HepG2 (cell line): ENCODE data around the gene TMEM131. TPM values are rescaled to one million over a fixed set of nuclear protein-coding genes. Genes with fewer than 3 reads are reported as not detected.

ENCODE experiments used
- ATAC-seq: fragments of 200-7000 bp; cut with Tn5 transposase; 3 replicates; pipeline ENCODE4 v1.9.1; 2020; ENCODE audit warnings: mild to moderate bottlenecking, moderate library complexity
- BruUV-seq: library from RNA; stranded (reverse); fragments of 400-500 nt; replicated peaks from 2 replicates; lab custom pipeline; 2021; lab: Mats Ljungman, UMichigan
- CTCF ChIA-PET: fragments of 300-600 bp; formaldehyde crosslinking; extraction: SDS; loops from one replicate; lab custom pipeline; 2021; ENCODE audit warnings: low total read pairs, inconsistent platforms, low intra/inter-chr PET ratio; lab: Yijun Ruan, JAX
- POLR2A ChIA-PET: fragments of 350-600 bp; sonication (Branson Sonifier 250); formaldehyde crosslinking; loops from one replicate; lab custom pipeline; 2020; ENCODE audit warnings: antibody characterized with exemption, inconsistent platforms; lab: Yijun Ruan, JAX
- DNase-seq: peaks from one replicate; pipeline ENCODE4 v3.0.0-alpha.2; 2015; ENCODE audit warnings: low spot score
- FAIRE-seq: peaks from 3 replicates; lab custom pipeline; 2011; peaks lifted over from hg19 to GRCh38; lab: Jason Lieb, UNC
- H2AFZ ChIP-seq: one replicate; pipeline ENCODE4 v1.6.1; 2011; ENCODE audit warnings: low read length, inconsistent platforms
- H3K27ac ChIP-seq: fragments of 300-600 bp; 3 replicates; pipeline ENCODE4 v1.8.0; 2011; ENCODE audit warnings: mixed run types, mild to moderate bottlenecking, mixed read lengths, low read length, inconsistent platforms; ENCODE audit not compliant: insufficient read depth; ENCODE audit errors: extremely low read length
- H3K27me3 ChIP-seq, 2 experiments: fragments of 200-600 bp in 1 of 2; 2 replicates in 1 of 2; 3 replicates in 1 of 2; pipeline versions ENCODE4 v1.6.0 to v1.8.0; 2011; ENCODE audit warnings: low read length in 2 of 2, mild to moderate bottlenecking in 2 of 2, moderate library complexity in 2 of 2, inconsistent platforms in 1 of 2; ENCODE audit not compliant: insufficient read depth in 2 of 2, control insufficient read depth in 1 of 2
- H3K36me3 ChIP-seq, 2 experiments: fragments of 200-600 bp in 1 of 2; replicated peaks in 1 of 2; 2 replicates in 1 of 2; 3 replicates in 1 of 2; pipeline versions ENCODE4 v1.5.1 to v1.8.0; 2011; ENCODE audit warnings: low read length in 2 of 2, inconsistent platforms in 1 of 2; ENCODE audit not compliant: insufficient read depth in 2 of 2, control insufficient read depth in 1 of 2
- H3K4me1 ChIP-seq: 2 replicates; pipeline ENCODE4 v1.5.1; 2012; ENCODE audit warnings: low read length, inconsistent platforms; ENCODE audit not compliant: insufficient read depth
- H3K4me2 ChIP-seq: 2 replicates; pipeline ENCODE4 v1.6.0; 2011; ENCODE audit warnings: low read depth, low read length, inconsistent platforms
- H3K4me3 ChIP-seq, 3 experiments: fragments of 200-600 bp in 1 of 3; sonication (generic), shearing (Covaris generic) in 1 of 3; replicated peaks in 1 of 3; 2 replicates each; pipeline ENCODE4 v1.5.1; 2011 to 2016; ENCODE audit warnings: low read length in 3 of 3, inconsistent platforms in 2 of 3, low read depth in 2 of 3, mild to moderate bottlenecking in 2 of 3, control low read depth in 1 of 3, mixed read lengths in 1 of 3; ENCODE audit not compliant: insufficient read depth in 1 of 3
- H3K79me2 ChIP-seq: one replicate; pipeline ENCODE4 v1.6.1; 2011; ENCODE audit warnings: low read length, inconsistent platforms; ENCODE audit not compliant: insufficient read depth
- H3K9ac ChIP-seq: 2 replicates; pipeline ENCODE4 v1.6.0; 2011; ENCODE audit warnings: mild to moderate bottlenecking, low read depth, low read length, inconsistent platforms; ENCODE audit not compliant: insufficient read depth
- H3K9me3 ChIP-seq: 2 replicates; pipeline ENCODE4 v1.5.1; 2012; ENCODE audit warnings: mild to moderate bottlenecking, low read length
- H4K20me1 ChIP-seq: 2 replicates; pipeline ENCODE4 v1.6.0; 2011; ENCODE audit warnings: inconsistent platforms, mild to moderate bottlenecking, low read length, moderate library complexity; ENCODE audit not compliant: insufficient read depth
- ARNT2 ChIP-seq: sonication (generic); formaldehyde crosslinking; IDR thresholded peaks from 2 replicates; pipeline ENCODE4 v1.8.0; 2022; ENCODE audit warnings: mild to moderate bottlenecking, low read depth, missing genetic modification reagents, moderate library complexity
- CBFB ChIP-seq: sonication (generic); formaldehyde crosslinking; IDR thresholded peaks from 2 replicates; pipeline ENCODE4 v1.4.0; 2020; ENCODE audit warnings: missing genetic modification reagents
- KDM5B ChIP-seq: sonication (generic); formaldehyde crosslinking; IDR thresholded peaks from 2 replicates; pipeline ENCODE4 v1.4.0; 2020; ENCODE audit warnings: missing genetic modification reagents, mild to moderate bottlenecking, borderline replicate concordance
- MATR3 ChIP-seq: sonication (generic); formaldehyde crosslinking; IDR thresholded peaks from 2 replicates; pipeline ENCODE4 v1.4.0; 2020; ENCODE audit warnings: missing genetic modification reagents
- NRL ChIP-seq: sonication (generic); formaldehyde crosslinking; IDR thresholded peaks from 2 replicates; pipeline ENCODE4 v1.5.0; 2020; ENCODE audit warnings: missing genetic modification reagents, mild to moderate bottlenecking, moderate library complexity, borderline replicate concordance
- PLSCR1 ChIP-seq: sonication (generic); formaldehyde crosslinking; IDR thresholded peaks from 2 replicates; pipeline ENCODE4 v1.5.0; 2020; ENCODE audit warnings: missing genetic modification reagents, mild to moderate bottlenecking, borderline replicate concordance
- SOX13 ChIP-seq, 3 experiments: fragments of 450-650 bp in 1 of 3; sonication (generic) in 1 of 3; formaldehyde crosslinking in 1 of 3; IDR thresholded peaks in 2 of 3; conservative IDR thresholded peaks in 1 of 3; 2 replicates each; pipeline versions ENCODE4 v1.5.0 to v1.6.1; 2016 to 2020; ENCODE audit warnings: antibody characterized with exemption in 1 of 3, mild to moderate bottlenecking in 1 of 3, missing compliant biosample characterization in 1 of 3, missing genetic modification reagents in 1 of 3, moderate library complexity in 1 of 3
- TMF1 ChIP-seq: sonication (generic); formaldehyde crosslinking; IDR thresholded peaks from 2 replicates; pipeline ENCODE4 v1.8.1; 2022; ENCODE audit warnings: low read depth, missing genetic modification reagents
- ZBTB10 ChIP-seq: sonication (generic); formaldehyde crosslinking; IDR thresholded peaks from 2 replicates; pipeline ENCODE4 v1.4.0; 2020; ENCODE audit warnings: missing genetic modification reagents, borderline replicate concordance
- ZFP91 ChIP-seq: sonication (generic); formaldehyde crosslinking; IDR thresholded peaks from 2 replicates; pipeline ENCODE4 v1.9.0; 2022; ENCODE audit warnings: missing genetic modification reagents, mild to moderate bottlenecking, borderline replicate concordance
- ZNF660 ChIP-seq: sonication (generic); formaldehyde crosslinking; IDR thresholded peaks from 2 replicates; pipeline ENCODE4 v1.5.1; 2020; ENCODE audit warnings: mild to moderate bottlenecking, low read depth, missing genetic modification reagents, borderline replicate concordance
- ZNF737 ChIP-seq: sonication (generic); formaldehyde crosslinking; IDR thresholded peaks from 2 replicates; pipeline ENCODE4 v1.5.0; 2020; ENCODE audit warnings: missing genetic modification reagents, mild to moderate bottlenecking, borderline replicate concordance
- WGBS: methylation state at CpG from one replicate; pipeline ENCODE4 v1.1.6; 2017; ENCODE audit warnings: low lambda C conversion rate; 5-methylcytosine and 5-hydroxymethylcytosine counted together
- in situ Hi-C: cut with HindIII; loops from 2 replicates; pipeline ENCODE4 v1.10.0; 2017; ENCODE audit warnings: low pct_unique_long_range_greater_than_20kb; ENCODE audit not compliant: extremely low pct_ligation_motif_present
- intact Hi-C: fragments of 100-400 bp; cut with micrococcal nuclease; formaldehyde crosslinking; loops from one replicate; pipeline ENCODE4 v1.10.0; 2022; ENCODE audit not compliant: unreplicated experiment
- polyA plus RNA-seq, 8 experiments: library from polyadenylated mRNA; depleted of rRNA in 3 of 8; stranded (reverse) in 7 of 8; unstranded in 1 of 8; fragments of >200 nt; fragmentation: Illumina TruSeq in 4 of 8; extraction: Trizol in 4 of 8; gene quantifications; 2 replicates each; pipeline versions ENCODE4 v1.2.1 to v1.2.3, GENCODE V29; 2011 to 2016; ENCODE audit warnings: low read depth in 4 of 8, missing spikeins in 1 of 8, mixed read lengths in 1 of 8; ENCODE audit not compliant: insufficient read depth in 1 of 8
- total RNA-seq, 5 experiments: library from RNA; depleted of rRNA; stranded (reverse); fragments of >200 nt; fragmentation: Illumina TruSeq; extraction: Trizol; gene quantifications; 2 replicates each; pipeline ENCODE4 v1.2.3, GENCODE V29; 2016; ENCODE audit warnings: low read depth in 1 of 5

TMEM131 gene
- total and polyA plus RNA-seq, 2 of the 13 experiments (the other 11 are each of a cell fraction or from before 2014, with no cell fraction given) = 17.9 to 19.5 TPM

GRCh38 chr2:97719362-97720155, 276.2 kb downstream of the TMEM131 start (continued):
- no peak for TF ChIP-seq SOX13 (IDR thresholded peaks at IDR 0.05)
- no peak for TF ChIP-seq SOX13 (CRISPR knock-in tag; conservative IDR thresholded peaks at IDR 0.05 in 1 of 2, IDR thresholded peaks at IDR 0.05 in 1 of 2)
- no peak for TF ChIP-seq MATR3 (CRISPR knock-in tag)
- no peak for TF ChIP-seq ZNF660 (CRISPR knock-in tag)
- no peak for TF ChIP-seq KDM5B
- no peak for TF ChIP-seq NRL (CRISPR knock-in tag)
- TF ChIP-seq CBFB = no peak
- TF ChIP-seq PLSCR1 (CRISPR knock-in tag) = no peak
- TF ChIP-seq, all 625 proteins: peak for 0

GRCh38 chr2:97718942-97719341, 276.8 kb downstream of the TMEM131 start:
- Histone ChIP-seq H2AFZ (no peak overlapping the region), H3K9ac (no peak overlapping the region), H3K9me3 (no peaks in the 10 kb centered on the region), H3K4me2 (no peak overlapping the region), H3K79me2 (no peaks in the 10 kb centered on the region), H3K4me1 (peaks cover under 1% of the 10 kb centered on the region), H3K27me3 (peaks cover 0 to 9% of the 10 kb centered on the region in 2 experiments; a peak in 2 of 5 replicates), H3K4me3 (no peak overlapping the region), H3K36me3 (no peaks in the 10 kb centered on the region), H3K27ac (no peak overlapping the region), H4K20me1 (no peaks in the 10 kb centered on the region)
- ChIA-PET CTCF (no interaction called here), POLR2A (no interaction called here)
- ATAC-seq = no peak
- no TSS peak for BruUV-seq
- intact Hi-C loops (loop anchor here (10.0 kb wide), 1 partner anchor 546 kb away; no protein-coding TSS in a partner anchor), in situ Hi-C loops (no loop called here)
- DNase-seq = no peak
- 86% methylated on average over 3 of the region's 3 CpGs for WGBS
- no peak for FAIRE-seq
- TF ChIP-seq TMF1 (CRISPR knock-in tag) = no peak
- TF ChIP-seq ZBTB10 (CRISPR knock-in tag) = no peak
- no peak for TF ChIP-seq ZNF737
- no peak for TF ChIP-seq ARNT2
- no peak for TF ChIP-seq ZFP91 (CRISPR knock-in tag)
